ENCODE measurements around the gene CARD9. TPM values are rescaled to one million over a fixed set of nuclear protein-coding genes. Genes with fewer than 3 reads are reported as not detected.

CARD9 gene
- total RNA-seq, 3 donors from 2014 or later (not counting 1 experiment from before 2014, with no cell fraction given): 1.6 to 4.2 (median 4.0) TPM

DNA sequence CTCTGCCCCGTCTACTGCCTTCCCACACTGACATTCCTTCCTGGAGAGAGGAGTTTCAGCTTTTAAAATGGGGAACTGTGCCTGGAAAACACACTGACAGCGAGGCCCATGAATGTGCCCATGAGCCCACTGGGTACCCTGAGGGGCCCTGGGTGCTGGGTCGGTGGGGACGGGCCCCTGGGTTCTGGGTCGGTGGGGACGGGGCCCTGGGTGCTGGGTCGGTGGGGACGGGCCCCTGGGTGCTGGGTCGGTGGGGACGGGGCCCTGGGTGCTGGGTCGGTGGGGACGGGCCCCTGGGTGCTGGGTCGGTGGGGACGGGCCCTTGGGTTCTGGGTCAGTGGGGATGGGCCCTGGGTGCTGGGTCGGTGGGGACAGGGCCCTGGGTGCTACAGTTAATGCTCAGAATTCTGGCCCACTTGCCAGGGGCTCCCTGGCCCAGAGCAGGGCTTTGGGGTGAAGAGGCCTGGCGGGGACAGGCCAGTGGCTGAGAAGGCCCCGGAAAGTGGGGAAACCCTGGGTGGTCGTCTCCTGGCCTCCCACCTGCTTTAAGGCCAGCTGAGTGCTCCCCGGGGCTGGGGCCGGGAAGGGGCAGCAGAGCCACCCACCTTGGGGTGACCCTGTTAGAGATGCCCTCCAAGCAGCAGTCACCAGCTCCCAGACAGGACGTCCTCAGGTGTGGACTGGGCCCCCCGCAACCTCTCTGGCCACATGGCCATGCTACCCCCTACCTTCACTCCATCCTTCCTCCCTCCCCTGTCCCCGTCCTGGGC is 43.6 kb downstream of the CARD9 start:
- intact Hi-C loops (cut with micrococcal nuclease): no loop called here
- no peaks in the 10 kb centered on the region for H3K36me3 ChIP-seq (ENCODE audit: control insufficient read depth, insufficient read depth, low read length)
- no peaks in the 10 kb centered on the region for H3K4me1 Mint-ChIP-seq
- H3K27me3 ChIP-seq (ENCODE audit: control insufficient read depth, insufficient read depth, low read length): peaks cover 6% of the 10 kb centered on the region
- WGBS (ENCODE audit: insufficient coverage): 91% methylated on average over 22 of the region's 23 CpGs
- no peak overlapping the region for H3K4me3 Mint-ChIP-seq
- H3K9me3 Mint-ChIP-seq: no peaks in the 10 kb centered on the region
- ATAC-seq: no peak
- H3K4me1 ChIP-seq (ENCODE audit: control insufficient read depth, insufficient read depth, low read length): peaks cover 20% of the 10 kb centered on the region
- H3K27ac Mint-ChIP-seq: no peak overlapping the region
- TF ChIP-seq CTCF (IDR thresholded peaks at IDR 0.05): no peak
- peaks cover 0 to 3% of the 10 kb centered on the region in 2 donors for H3K27me3 Mint-ChIP-seq (ENCODE audit: low read depth in 2 of 2)
- H3K9me3 ChIP-seq (ENCODE audit: control insufficient read depth, insufficient read depth, low read length): no peaks in the 10 kb centered on the region
- DNase-seq: no peak
- H3K27ac ChIP-seq (ENCODE audit: low read length): no peak overlapping the region
- H3K36me3 Mint-ChIP-seq: no peaks in the 10 kb centered on the region
- H3K4me3 ChIP-seq (ENCODE audit: low read length): no peak overlapping the region

GRCh38 chr9:136329211-136329627 is 44.2 kb downstream of the CARD9 start:
- Mint-ChIP-seq H3K27ac (no peak overlapping the region), H3K27me3 (ENCODE audit: low read depth in 2 of 2) (peaks cover 0 to 3% of the 10 kb centered on the region in 2 donors), H3K9me3 (no peaks in the 10 kb centered on the region), H3K4me1 (no peaks in the 10 kb centered on the region), H3K4me3 (no peak overlapping the region), H3K36me3 (no peaks in the 10 kb centered on the region)
- no peak for ATAC-seq
- no peak overlapping the region for H3K27ac ChIP-seq (ENCODE audit: low read length)
- H3K27me3 ChIP-seq (ENCODE audit: control insufficient read depth, insufficient read depth, low read length): peaks cover 6% of the 10 kb centered on the region
- DNase-seq: no peak
- TF ChIP-seq CTCF (IDR thresholded peaks at IDR 0.05): no peak
- no peaks in the 10 kb centered on the region for H3K36me3 ChIP-seq (ENCODE audit: control insufficient read depth, insufficient read depth, low read length)
- H3K4me1 ChIP-seq (ENCODE audit: control insufficient read depth, insufficient read depth, low read length): peaks cover 20% of the 10 kb centered on the region
- intact Hi-C loops (cut with micrococcal nuclease): no loop called here
- 80% methylated on average over 19 of the region's 19 CpGs for WGBS (ENCODE audit: insufficient coverage)
- H3K9me3 ChIP-seq (ENCODE audit: control insufficient read depth, insufficient read depth, low read length): no peaks in the 10 kb centered on the region
- no peak overlapping the region for H3K4me3 ChIP-seq (ENCODE audit: low read length)

GRCh38 chr9:136328622-136329041 is 44.8 kb downstream of the CARD9 start:
- ATAC-seq (no peak), DNase-seq (no peak)
- Histone ChIP-seq H3K9me3 (ENCODE audit: control insufficient read depth, insufficient read depth, low read length) (no peaks in the 10 kb centered on the region), H3K4me3 (ENCODE audit: low read length) (no peak overlapping the region), H3K27me3 (ENCODE audit: control insufficient read depth, insufficient read depth, low read length) (peaks cover 6% of the 10 kb centered on the region), H3K36me3 (ENCODE audit: control insufficient read depth, insufficient read depth, low read length) (no peaks in the 10 kb centered on the region), H3K4me1 (ENCODE audit: control insufficient read depth, insufficient read depth, low read length) (peaks cover 20% of the 10 kb centered on the region), H3K27ac (ENCODE audit: low read length) (no peak overlapping the region)
- no peak for TF ChIP-seq CTCF (IDR thresholded peaks at IDR 0.05)
- Mint-ChIP-seq H3K27me3 (ENCODE audit: low read depth in 2 of 2) (peaks cover 0 to 3% of the 10 kb centered on the region in 2 donors), H3K27ac (no peak overlapping the region), H3K4me1 (no peaks in the 10 kb centered on the region), H3K36me3 (no peaks in the 10 kb centered on the region), H3K9me3 (no peaks in the 10 kb centered on the region), H3K4me3 (no peak overlapping the region)
- 44% methylated on average over 15 of the region's 15 CpGs for WGBS (ENCODE audit: insufficient coverage)
- intact Hi-C loops (cut with micrococcal nuclease): no loop called here
